HG03457 (cell line): ENCODE data around the gene SSPN.
A peak's percentile ranks its signal among the peaks of the same experiment; 100 is the strongest.

Source experiments
- ATAC-seq: cut with Tn5 transposase; IDR thresholded peaks from one replicate; pipeline ENCODE4 v1.9.1; 2021; ENCODE audit warnings: moderate number of reproducible peaks; ENCODE audit not compliant: unreplicated experiment

Gene SSPN

DNA sequence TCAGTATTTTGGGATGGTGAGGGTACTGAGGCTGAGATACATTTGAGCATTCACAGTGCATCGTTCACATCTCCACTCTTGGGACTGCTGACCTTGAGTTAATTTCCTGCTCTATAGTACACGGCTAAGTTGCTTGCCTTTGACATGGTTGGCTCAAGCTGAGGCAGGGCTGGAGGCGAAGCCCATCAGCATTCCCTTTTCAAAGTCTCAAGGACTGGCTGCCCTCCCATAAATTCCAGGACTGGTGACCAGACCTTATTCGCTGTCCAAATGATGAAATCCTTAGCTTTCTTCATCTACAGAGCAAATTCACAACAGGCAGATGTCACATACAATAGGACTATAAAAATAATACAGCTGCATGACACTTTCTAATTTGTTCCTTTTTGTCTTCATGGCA, 85.9 kb downstream of the SSPN start:
- ATAC-seq: no peak

DNA sequence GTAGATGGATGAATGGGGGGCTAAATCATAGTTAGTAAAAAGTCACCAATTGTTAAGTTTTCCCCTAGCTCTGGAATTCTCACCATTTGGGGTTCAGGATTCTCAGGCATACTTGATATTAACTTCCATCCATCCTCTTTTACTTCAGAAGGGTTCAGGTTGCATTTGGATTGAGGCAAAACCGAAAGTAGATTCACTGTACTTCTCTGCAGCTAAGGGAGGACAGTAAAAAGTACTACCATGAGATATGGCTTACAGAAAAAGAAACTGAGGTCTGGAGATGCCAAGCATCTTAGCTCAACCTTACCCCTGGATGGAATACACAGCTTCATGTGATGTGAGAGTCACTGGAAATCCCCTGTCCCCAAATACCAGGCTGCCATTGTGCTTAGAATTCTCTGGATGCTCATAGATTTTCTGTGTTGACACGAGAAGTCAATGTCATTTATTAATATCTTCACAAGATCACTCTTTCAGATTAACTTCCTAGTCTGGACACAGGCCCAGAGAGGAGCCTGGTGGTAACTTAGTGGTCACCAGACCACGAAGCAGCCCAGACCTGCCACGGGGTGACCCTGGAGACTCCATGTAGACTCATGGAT, 87.1 kb downstream of the SSPN start:
- no peak for ATAC-seq

DNA sequence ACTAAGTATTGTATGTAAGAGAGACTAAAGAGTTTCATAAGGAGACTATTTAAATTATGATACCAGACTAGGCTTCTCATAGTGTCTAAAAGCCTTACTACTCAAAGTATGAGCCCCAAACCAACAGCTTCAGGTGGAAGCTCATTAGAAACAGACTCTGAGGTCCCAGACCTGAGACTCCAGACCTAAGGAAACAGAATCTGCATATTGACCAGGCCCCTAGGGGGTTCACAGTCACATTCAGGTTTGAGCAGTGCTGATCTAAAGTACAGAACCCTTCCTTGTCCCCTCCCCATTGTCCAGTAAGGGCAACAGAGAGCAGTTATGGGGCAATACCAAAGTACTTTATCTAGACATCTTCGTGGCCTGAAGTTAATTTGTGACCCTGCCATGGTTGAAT, 87.7 kb downstream of the SSPN start:
- ATAC-seq: no peak

DNA sequence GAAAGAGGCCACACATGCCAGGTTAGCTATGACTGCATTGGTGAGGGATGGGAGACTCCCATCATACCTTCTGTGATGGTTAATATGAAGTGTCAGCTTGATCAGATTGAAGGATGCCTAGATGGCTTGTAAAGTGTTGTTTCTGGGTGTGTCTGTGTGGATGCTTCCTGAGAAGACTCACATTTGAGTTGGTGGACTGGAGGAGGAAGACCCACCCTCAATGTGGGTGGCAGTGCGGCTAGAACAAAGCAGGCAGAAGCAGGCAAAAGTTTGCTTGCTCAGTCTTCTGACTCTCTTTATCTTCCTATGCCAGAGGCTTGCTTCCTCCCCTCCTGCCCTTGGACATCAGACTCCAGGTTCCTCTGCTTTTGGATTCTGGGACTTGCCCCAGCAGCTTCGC, 88.2 kb downstream of the SSPN start:
- ATAC-seq: no peak

DNA sequence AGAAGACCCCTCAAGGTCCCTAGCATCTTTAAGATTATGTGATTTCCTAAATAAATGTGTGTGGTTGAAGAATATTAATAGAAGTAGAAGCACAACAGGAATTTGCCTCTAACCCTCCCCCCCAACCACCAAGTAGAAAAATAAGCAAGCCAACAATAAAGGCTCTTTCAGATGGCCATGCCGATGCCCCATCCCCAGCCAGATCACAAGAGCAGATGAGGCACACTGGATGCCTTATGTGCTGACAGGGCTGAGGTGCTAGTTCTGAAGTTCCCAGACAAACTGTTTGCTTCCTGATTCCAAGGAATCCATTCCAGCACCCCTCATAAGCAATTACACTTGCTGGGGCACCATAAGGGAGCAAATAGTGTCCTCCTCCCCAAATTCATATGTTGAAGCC, 90.0 kb downstream of the SSPN start:
- ATAC-seq: no peak

DNA sequence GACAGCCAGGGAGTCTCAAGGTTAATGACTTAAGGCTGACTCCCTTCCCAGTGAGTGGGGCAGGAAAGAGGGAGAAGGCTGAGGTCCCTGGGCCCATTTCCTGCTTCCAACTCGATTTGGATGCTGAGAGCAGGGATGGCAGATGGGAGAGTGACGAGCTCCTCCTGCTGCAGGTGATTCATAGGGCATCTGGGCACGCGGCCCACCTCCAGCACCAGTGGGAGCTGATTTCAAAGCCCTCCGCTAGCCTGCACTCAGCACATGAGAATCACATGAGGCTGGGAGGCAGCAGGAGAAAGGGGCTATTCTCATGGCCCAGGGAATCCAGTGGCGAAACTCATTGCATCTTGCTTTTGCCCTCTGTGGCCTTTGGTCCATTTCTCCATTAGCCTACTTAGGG, 90.8 kb downstream of the SSPN start:
- no peak for ATAC-seq

DNA sequence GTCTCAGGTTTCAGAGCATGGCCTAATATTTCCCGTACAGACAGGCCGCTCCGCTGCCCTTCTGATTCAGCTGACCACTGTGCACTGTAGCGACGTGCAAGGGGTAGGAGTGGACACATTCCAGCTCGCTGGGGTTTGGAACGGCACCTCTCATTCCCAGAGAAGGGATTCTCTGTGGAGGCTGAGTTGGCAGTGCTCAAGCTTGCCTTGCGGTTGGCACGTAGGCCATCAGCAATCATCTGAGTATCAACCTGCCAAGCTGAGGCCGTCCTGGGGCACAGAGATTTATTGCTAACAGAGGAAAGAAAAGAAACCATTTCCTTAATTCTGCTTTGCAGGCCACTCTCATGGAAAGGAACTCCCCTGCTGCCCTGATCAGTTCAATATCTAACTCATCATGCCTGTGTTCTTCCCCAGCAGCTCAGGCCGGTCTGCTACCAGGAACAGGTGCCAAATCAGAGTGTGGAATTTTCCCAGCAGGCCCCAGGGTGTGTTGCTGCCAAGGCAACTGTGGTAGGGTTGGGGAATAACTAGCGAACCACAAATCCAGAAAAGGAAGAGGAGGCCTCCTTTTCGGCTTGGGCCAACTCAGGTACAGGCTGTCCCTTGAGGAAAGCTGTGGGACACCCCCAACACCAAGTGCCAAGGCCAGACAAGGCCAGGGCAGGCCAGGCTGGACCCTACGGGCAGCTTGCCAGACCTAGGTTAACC, 92.5 kb downstream of the SSPN start:
- no peak for ATAC-seq

DNA sequence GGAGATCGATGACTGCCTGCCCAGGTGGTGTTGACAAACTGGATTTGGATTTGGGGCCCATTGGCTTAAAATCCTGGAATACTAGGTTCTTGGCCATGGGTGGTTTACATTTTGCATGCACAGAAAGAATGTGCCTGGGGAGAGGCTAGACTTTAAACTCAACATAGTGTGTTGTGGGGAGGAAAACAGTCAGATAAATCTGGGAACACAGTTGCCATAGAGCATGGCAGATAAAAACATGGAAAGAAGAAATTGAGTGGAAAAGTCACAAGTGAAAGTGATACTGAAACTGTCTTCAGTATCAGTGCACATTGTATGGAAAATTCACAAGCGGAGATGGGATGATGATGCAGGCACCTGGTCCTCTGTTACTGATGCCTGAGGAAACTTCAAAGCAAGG, 95.2 kb downstream of the SSPN start:
- ATAC-seq: no peak

DNA sequence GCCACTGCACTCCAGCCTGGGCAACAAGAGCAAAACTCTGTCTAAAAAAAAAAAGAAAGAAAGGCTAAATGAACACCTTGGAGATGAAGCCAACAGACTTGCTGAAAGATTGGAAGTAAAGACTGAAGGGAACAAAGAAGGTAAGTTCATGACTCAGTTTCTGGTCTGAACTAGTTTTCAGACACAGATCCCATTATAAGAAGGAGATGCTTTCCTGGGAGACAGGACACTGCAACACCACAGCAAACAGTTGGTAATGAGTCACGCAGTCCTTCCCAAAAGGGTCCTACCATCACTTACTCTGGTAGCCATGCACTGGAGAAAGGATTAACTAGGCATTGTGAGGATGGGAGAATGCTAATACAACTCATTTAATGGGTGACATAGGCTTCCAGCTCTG, 97.2 kb downstream of the SSPN start:
- ATAC-seq: no peak

DNA sequence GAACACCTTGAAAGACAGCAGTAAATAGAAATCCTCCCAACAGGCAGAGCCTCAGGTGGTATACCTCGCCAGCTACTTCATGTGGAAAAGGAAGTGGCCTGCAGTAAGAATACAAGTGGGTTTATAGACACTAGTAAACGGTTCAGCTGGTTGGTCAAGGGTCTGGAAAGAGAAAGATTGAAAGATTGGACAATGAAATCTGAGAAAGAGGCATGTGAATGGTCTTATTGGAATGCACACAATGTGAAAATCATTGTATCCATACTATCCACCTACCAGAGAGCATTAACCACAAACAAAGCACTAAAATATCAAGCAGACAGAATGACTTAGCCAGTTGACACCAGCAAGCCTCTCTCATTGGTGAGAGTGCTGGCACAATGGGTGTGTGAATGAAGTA, 98.2 kb downstream of the SSPN start:
- no peak for ATAC-seq

DNA sequence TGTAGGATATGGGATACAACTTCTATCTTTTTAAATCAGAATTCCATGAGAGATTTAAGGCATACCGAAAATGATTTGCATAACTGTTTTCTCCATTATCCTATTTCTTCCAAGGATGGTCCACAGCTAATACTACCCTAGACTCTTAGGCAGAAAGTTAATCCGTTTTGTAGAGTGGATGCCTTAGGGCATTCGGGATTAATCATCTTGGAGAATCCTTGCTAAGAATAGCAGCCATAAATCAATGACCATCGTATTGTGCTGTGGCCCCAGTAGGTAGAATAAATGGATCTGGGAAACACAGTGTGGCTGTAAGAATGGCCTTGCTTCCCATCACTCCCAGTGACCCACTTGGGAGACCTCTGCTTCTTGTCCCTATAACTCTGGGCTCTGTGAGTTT, 99.6 kb downstream of the SSPN start:
- no peak for ATAC-seq

DNA sequence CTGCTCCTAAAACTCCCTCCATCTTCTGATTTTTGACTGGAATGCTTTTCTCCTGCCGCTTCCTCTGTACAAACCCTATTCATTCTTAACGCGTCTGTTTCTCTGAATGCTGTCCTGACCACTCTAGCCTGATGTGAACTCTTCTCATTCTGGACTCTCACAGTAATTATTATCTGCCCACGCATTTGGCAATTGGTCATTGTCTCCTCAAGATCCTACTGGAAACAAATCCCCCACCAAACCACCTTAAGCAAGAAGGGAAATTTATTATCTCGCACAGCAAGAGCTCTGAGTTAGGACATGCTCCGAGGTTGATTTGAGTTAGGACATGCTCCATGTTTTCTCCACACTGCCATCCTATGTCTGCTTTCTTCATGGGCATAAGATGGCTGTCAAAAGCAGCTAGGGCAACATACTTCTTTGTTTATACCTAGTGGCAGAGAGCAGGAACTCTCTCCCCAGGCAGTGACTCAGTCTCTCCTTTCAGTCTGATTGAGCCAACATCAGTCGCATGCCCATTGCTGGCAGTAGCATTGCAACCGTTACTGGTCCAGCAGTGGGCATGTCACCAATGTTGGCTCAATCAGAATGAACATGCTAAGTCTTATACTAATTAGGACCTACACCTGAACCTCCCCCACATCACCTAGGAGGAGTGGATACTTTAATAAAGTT, 102.2 kb downstream of the SSPN start:
- no peak for ATAC-seq

DNA sequence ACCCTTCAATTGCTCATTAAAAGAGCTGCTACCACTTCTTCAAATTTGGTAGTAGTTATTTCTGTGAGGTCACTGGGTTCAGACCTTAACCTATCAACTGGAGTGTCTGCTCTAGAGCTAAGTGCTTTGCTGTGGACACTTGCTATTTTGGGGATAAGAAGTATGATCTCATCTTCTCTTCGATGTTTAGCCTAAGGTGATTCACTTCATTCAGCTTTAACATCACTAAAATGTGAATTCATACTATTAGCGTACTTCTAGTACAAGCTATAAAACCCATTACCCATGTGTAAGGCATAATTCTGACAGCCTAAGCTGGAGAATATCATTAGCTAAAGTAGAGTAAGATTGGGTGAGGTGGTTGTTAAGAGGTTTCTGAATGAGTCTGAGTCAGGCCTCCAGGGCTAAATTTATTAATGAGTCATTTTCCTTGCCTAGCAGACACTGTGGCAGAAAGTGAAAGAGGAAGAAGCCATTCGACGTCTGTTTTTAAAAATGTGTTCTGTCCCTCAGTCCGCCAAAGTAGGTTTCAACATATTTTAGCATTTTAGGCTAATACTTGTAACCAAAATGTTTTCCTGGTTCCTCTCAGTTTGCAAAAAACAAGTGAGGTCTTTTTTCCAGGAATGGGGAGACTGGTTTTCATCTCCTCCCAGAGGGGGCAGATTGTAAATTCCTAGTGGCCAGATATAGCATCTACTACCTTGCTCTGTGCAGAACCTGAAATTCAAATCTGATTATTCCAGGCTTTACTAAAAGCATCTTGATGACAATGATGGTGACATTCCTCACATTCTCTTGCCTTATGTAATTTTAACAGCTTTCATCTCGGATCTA, 103.6 kb downstream of the SSPN start:
- peak; percentile 94 for ATAC-seq

DNA sequence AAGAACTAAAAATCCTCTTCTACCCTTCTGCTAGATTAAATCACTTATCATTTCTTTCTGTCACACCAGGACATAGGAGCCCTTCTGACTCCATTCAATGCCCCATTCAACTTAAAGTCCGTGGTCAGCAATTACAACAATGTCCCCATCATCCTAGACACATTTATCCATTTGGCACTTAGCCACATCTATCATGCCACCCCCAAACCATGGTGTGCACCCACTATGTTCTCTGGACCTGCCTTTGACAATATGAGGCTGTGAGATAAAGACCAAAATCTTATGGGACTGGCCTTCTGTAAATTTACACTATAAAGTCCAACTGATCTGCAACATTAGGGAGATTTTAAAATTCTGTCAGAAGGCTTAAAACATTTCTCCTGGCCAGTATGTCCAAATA, 104.4 kb downstream of the SSPN start:
- ATAC-seq: no peak
